ENCODE results near the gene KRT72. TPM values are rescaled to one million over a fixed set of nuclear protein-coding genes. Genes with fewer than 3 reads are reported as not detected.

Gene KRT72
- total RNA-seq, 4 donors from 2014 or later: not detected

GRCh38 chr12:52618216-52618615 lies 17.0 kb upstream of the KRT72 start, which contains the start of gene KRT73:
TSS of gene KRT73 (minus strand) at chr12:52618559. CDS start at chr12:52618524, 35 bp downstream.
- Histone ChIP-seq H3K4me1 (no peaks in the 10 kb centered on the region), H3K27ac (no peak within 1 kb of the TSS), H3K36me3 (no peaks in the 10 kb centered on the region), H3K27me3 (peaks cover 0 to 2% (median 0%) of the 10 kb centered on the region in 3 donors), H3K9me3 (peaks cover 0 to 2% (median 0%) of the 10 kb centered on the region in 3 donors), H3K4me3 (no peak within 1 kb of the TSS)
- ATAC-seq: no peak
- in situ Hi-C loops (cut with MboI; ENCODE audit: low sequenced_read_pairs in 4 of 4) (no loop called here), intact Hi-C loops (cut with DNase I; ENCODE audit: low total_unique reads) (no loop called here)
- TF ChIP-seq POLR2A (IDR thresholded peaks at IDR 0.05): no peak
- no peak for TF ChIP-seq CTCF (IDR thresholded peaks at IDR 0.05 in 4 of 5, conservative IDR thresholded peaks at IDR 0.05 in 1 of 5)
- DNase-seq: no peak

- ATAC-seq (no peak), DNase-seq (no peak)
- no peak overlapping the region for H3K4me3 ChIP-seq
- no peaks in the 10 kb centered on the region for H3K9me3 ChIP-seq
- peaks cover 0 to 2% (median 0%) of the 10 kb centered on the region in 3 donors for H3K27me3 ChIP-seq
- no peak overlapping the region for H3K27ac ChIP-seq
- intact Hi-C loops (cut with DNase I; ENCODE audit: low total_unique reads): no loop called here
- no peak for TF ChIP-seq POLR2A (IDR thresholded peaks at IDR 0.05)
- no peak for TF ChIP-seq CTCF (IDR thresholded peaks at IDR 0.05 in 4 of 5, conservative IDR thresholded peaks at IDR 0.05 in 1 of 5)
- no peaks in the 10 kb centered on the region for H3K4me1 ChIP-seq
- H3K36me3 ChIP-seq: no peaks in the 10 kb centered on the region
- in situ Hi-C loops (cut with MboI; ENCODE audit: low sequenced_read_pairs in 4 of 4): no loop called here
These were observed 16.1 kb upstream of the KRT72 start for GRCh38 chr12:52617403-52617785.

GRCh38 chr12:52616680-52617402 lies 15.6 kb upstream of the KRT72 start:
- Histone ChIP-seq H3K4me1 (no peaks in the 10 kb centered on the region), H3K9me3 (no peaks in the 10 kb centered on the region), H3K27me3 (peaks cover 0 to 3% (median 0%) of the 10 kb centered on the region in 3 donors), H3K36me3 (no peaks in the 10 kb centered on the region), H3K4me3 (no peak overlapping the region), H3K27ac (no peak overlapping the region)
- ATAC-seq: no peak
- TF ChIP-seq POLR2A (IDR thresholded peaks at IDR 0.05) (no peak), CTCF (IDR thresholded peaks at IDR 0.05 in 4 of 5, conservative IDR thresholded peaks at IDR 0.05 in 1 of 5) (no peak)
- DNase-seq: no peak
- in situ Hi-C loops (cut with MboI; ENCODE audit: low sequenced_read_pairs in 4 of 4): no loop called here
- intact Hi-C loops (cut with DNase I; ENCODE audit: low total_unique reads): no loop called here

- H3K9me3 ChIP-seq: no peaks in the 10 kb centered on the region
- TF ChIP-seq POLR2A (IDR thresholded peaks at IDR 0.05): no peak
- TF ChIP-seq CTCF (IDR thresholded peaks at IDR 0.05 in 4 of 5, conservative IDR thresholded peaks at IDR 0.05 in 1 of 5): no peak
- no peak for ATAC-seq
- intact Hi-C loops (cut with DNase I; ENCODE audit: low total_unique reads): no loop called here
- in situ Hi-C loops (cut with MboI; ENCODE audit: low sequenced_read_pairs in 4 of 4): no loop called here
- H3K27ac ChIP-seq: no peak overlapping the region
- peaks cover 0 to 9% (median 2%) of the 10 kb centered on the region in 3 donors for H3K27me3 ChIP-seq
- no peaks in the 10 kb centered on the region for H3K36me3 ChIP-seq
- no peak for DNase-seq
- H3K4me3 ChIP-seq: no peak overlapping the region
- H3K4me1 ChIP-seq: no peaks in the 10 kb centered on the region
These were observed 14.6 kb upstream of the KRT72 start for GRCh38 chr12:52615912-52616311.
